Keratinocyte (primary cell): ENCODE measurements around the gene GNB1.
"Not testable (repeated sequence)": the region's sequence is repeated elsewhere in the genome, so short reads cannot be mapped to it uniquely, and the experiment has no call there.

ENCODE experiments used
- EZH2 ChIP-seq: IDR thresholded peaks from one replicate; pipeline ENCODE4 v1.6.1; 2012; ENCODE audit warnings: inconsistent platforms, mild to moderate bottlenecking, low read length, moderate library complexity
- TF ChIP-seq, protein P1 (sequence below), 3 experiments: IDR thresholded peaks in 1 of 3; conservative IDR thresholded peaks in 1 of 3; optimal IDR thresholded peaks in 1 of 3; 2 replicates in 2 of 3; 3 replicates in 1 of 3; pipeline versions ENCODE3 to v1.5.1; 2011; ENCODE audit warnings: low read length in 3 of 3, mild to moderate bottlenecking in 3 of 3, moderate library complexity in 2 of 3, control low read depth in 1 of 3, inconsistent platforms in 1 of 3; ENCODE audit not compliant: insufficient read depth in 2 of 3; ENCODE audit errors: extremely low read depth in 1 of 3

DNA sequence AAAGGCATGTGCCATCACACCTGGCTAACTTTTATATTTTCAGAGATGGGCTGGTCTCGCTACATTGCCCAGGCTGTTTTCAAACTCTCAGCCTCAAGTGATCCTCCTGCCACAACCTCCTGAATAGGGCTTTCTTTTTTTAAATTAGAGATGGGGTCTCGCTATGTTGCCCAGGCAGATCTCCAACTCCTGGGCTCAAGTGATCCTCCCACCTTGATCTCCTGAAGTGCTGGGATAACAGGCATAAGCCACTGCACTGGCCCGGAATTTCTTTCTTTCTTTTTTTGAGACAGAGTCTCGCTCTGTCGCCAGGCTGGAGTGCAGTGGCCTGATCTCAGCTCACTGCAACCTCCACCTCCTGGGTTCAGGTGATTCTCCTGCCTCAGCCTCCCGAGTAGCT is 34.7 kb downstream of the GNB1 start:
- TF ChIP-seq, protein P1, sequence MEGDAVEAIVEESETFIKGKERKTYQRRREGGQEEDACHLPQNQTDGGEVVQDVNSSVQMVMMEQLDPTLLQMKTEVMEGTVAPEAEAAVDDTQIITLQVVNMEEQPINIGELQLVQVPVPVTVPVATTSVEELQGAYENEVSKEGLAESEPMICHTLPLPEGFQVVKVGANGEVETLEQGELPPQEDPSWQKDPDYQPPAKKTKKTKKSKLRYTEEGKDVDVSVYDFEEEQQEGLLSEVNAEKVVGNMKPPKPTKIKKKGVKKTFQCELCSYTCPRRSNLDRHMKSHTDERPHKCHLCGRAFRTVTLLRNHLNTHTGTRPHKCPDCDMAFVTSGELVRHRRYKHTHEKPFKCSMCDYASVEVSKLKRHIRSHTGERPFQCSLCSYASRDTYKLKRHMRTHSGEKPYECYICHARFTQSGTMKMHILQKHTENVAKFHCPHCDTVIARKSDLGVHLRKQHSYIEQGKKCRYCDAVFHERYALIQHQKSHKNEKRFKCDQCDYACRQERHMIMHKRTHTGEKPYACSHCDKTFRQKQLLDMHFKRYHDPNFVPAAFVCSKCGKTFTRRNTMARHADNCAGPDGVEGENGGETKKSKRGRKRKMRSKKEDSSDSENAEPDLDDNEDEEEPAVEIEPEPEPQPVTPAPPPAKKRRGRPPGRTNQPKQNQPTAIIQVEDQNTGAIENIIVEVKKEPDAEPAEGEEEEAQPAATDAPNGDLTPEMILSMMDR (optimal IDR thresholded peaks at IDR 0.05 in 1 of 3, IDR thresholded peaks at IDR 0.05 in 1 of 3, conservative IDR thresholded peaks at IDR 0.05 in 1 of 3; ENCODE audit: extremely low read depth in 1 of 3, insufficient read depth in 2 of 3, low read length in 3 of 3) = not testable (repeated sequence)
- not testable (repeated sequence) for TF ChIP-seq EZH2
